KMS-11 (cell line): Measurements from ENCODE around the gene DBI.

Experiments
- H2AFZ ChIP-seq: fragments of 200-600 bp; sonication (generic); 2 replicates; pipeline ENCODE4 v1.6.1; 2016; ENCODE audit warnings: antibody characterized with exemption, mixed run types, low read depth
- H3K27ac ChIP-seq: fragments of 200-600 bp; sonication (generic); 2 replicates; pipeline ENCODE4 v1.6.1; 2016; ENCODE audit warnings: mild to moderate bottlenecking, mixed run types
- H3K27me3 ChIP-seq: fragments of 200-600 bp; sonication (generic); 2 replicates; pipeline ENCODE4 v1.6.1; 2017; ENCODE audit warnings: mild to moderate bottlenecking, low read depth, mixed run types, moderate library complexity; ENCODE audit not compliant: insufficient read depth
- H3K36me3 ChIP-seq: fragments of 200-600 bp; sonication (generic); 2 replicates; pipeline ENCODE4 v1.6.1; 2017; ENCODE audit warnings: mild to moderate bottlenecking, mixed run types; ENCODE audit not compliant: insufficient read depth
- H3K4me1 ChIP-seq: fragments of 200-600 bp; sonication (generic); 2 replicates; pipeline ENCODE4 v1.6.1; 2016; ENCODE audit warnings: mild to moderate bottlenecking, low read depth, mixed run types; ENCODE audit not compliant: poor library complexity, severe bottlenecking
- H3K4me2 ChIP-seq: fragments of 200-600 bp; sonication (generic); 2 replicates; pipeline ENCODE4 v1.7.0; 2016; ENCODE audit warnings: mild to moderate bottlenecking, mixed run types
- H3K4me3 ChIP-seq: fragments of 200-600 bp; sonication (generic); IDR thresholded peaks from 2 replicates; pipeline ENCODE4 v1.6.1; 2017; ENCODE audit warnings: low read depth, low read length, mixed read lengths; ENCODE audit not compliant: insufficient read depth
- H3K79me2 ChIP-seq: fragments of 200-600 bp; sonication (generic); 2 replicates; pipeline ENCODE4 v1.6.1; 2016; ENCODE audit warnings: low read depth, mixed run types; ENCODE audit not compliant: insufficient read depth
- H3K9ac ChIP-seq: fragments of 200-600 bp; sonication (generic); 2 replicates; pipeline ENCODE4 v1.6.1; 2016; ENCODE audit warnings: mild to moderate bottlenecking, mixed run types
- H4K20me1 ChIP-seq: fragments of 200-600 bp; sonication (generic); 2 replicates; pipeline ENCODE4 v1.6.1; 2016; ENCODE audit warnings: mild to moderate bottlenecking, mixed run types; ENCODE audit not compliant: insufficient read depth
- TF ChIP-seq, protein P1 (sequence below): fragments of 200-600 bp; sonication (generic); conservative IDR thresholded peaks from 2 replicates; pipeline ENCODE4 v1.6.1; 2017; ENCODE audit warnings: low read depth, mild to moderate bottlenecking, antibody characterized with exemption, low read length, moderate library complexity, mixed read lengths

DBI gene

GRCh38 chr2:119364798-119365197 lies 2.0 kb upstream of the DBI start:
- Histone ChIP-seq H3K79me2 (peaks cover 24% of the 10 kb centered on the region; the same call in 1 of the 2 replicates), H3K27ac (no peak overlapping the region), H3K9ac (no peak overlapping the region), H3K36me3 (0 out of 2 replicates have a peak, but pooled peaks cover under 1% of the 10 kb centered on the region), H2AFZ (no peak overlapping the region), H4K20me1 (no peaks in the 10 kb centered on the region), H3K4me2 (0 out of 2 replicates have a peak overlapping the region, but pooled peaks have one; percentile 75), H3K27me3 (no peaks in the 10 kb centered on the region), H3K4me1 (peaks cover 15% of the 10 kb centered on the region), H3K4me3 (no peak overlapping the region)
- TF ChIP-seq, protein P1, sequence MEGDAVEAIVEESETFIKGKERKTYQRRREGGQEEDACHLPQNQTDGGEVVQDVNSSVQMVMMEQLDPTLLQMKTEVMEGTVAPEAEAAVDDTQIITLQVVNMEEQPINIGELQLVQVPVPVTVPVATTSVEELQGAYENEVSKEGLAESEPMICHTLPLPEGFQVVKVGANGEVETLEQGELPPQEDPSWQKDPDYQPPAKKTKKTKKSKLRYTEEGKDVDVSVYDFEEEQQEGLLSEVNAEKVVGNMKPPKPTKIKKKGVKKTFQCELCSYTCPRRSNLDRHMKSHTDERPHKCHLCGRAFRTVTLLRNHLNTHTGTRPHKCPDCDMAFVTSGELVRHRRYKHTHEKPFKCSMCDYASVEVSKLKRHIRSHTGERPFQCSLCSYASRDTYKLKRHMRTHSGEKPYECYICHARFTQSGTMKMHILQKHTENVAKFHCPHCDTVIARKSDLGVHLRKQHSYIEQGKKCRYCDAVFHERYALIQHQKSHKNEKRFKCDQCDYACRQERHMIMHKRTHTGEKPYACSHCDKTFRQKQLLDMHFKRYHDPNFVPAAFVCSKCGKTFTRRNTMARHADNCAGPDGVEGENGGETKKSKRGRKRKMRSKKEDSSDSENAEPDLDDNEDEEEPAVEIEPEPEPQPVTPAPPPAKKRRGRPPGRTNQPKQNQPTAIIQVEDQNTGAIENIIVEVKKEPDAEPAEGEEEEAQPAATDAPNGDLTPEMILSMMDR, result no peak

DNA sequence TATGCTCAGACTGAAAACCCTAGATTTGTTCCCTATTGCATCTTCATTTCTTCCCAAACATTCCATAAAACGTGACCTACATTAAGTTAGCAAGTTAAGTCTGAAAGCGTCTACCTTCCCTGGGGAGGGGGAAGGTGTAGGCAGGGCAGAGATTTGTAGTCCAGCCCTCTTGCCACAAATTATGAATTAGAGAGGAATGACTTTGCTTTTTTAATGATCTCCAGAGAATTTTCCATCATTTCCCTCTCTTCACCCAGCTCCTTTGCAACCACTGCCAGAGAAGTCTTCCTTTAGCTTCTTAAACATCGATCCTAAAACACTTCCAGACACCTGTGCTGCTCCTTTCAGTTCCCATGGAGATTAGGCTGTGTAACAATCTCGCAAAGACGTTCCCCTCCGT lies 1.3 kb upstream of the DBI start:
- Histone ChIP-seq H3K27ac (peak overlapping the region; percentile 65; the same call in 1 of the 2 replicates), H3K36me3 (0 out of 2 replicates have a peak, but pooled peaks cover 3% of the 10 kb centered on the region), H4K20me1 (no peaks in the 10 kb centered on the region), H2AFZ (no peak overlapping the region), H3K27me3 (no peaks in the 10 kb centered on the region), H3K4me3 (no peak overlapping the region), H3K4me2 (peak overlapping the region; percentile 75), H3K9ac (no peak overlapping the region), H3K4me1 (peaks cover 15% of the 10 kb centered on the region), H3K79me2 (peaks cover 24% of the 10 kb centered on the region; the same call in 1 of the 2 replicates)
- TF ChIP-seq, protein P1, result no peak

- H3K4me1 ChIP-seq, result peaks cover 15% of the 10 kb centered on the region
- peak overlapping the region; percentile 54; the same call in 1 of the 2 replicates for H2AFZ ChIP-seq
- H3K27ac ChIP-seq, result peak overlapping the region; percentile 65
- H3K79me2 ChIP-seq, result peaks cover 24% of the 10 kb centered on the region; the same call in 1 of the 2 replicates
- H3K4me3 ChIP-seq, result peak overlapping the region; percentile 63
- H3K36me3 ChIP-seq, result 0 out of 2 replicates have a peak, but pooled peaks cover 3% of the 10 kb centered on the region
- TF ChIP-seq, protein P1, result no peak
- H3K27me3 ChIP-seq, result no peaks in the 10 kb centered on the region
- H3K4me2 ChIP-seq, result peak overlapping the region; percentile 75
- H3K9ac ChIP-seq, result peak overlapping the region; percentile 72; the same call in 1 of the 2 replicates
- no peaks in the 10 kb centered on the region for H4K20me1 ChIP-seq
Measured at GRCh38 chr2:119366161-119366648, 572 bp upstream of the DBI start.

DNA sequence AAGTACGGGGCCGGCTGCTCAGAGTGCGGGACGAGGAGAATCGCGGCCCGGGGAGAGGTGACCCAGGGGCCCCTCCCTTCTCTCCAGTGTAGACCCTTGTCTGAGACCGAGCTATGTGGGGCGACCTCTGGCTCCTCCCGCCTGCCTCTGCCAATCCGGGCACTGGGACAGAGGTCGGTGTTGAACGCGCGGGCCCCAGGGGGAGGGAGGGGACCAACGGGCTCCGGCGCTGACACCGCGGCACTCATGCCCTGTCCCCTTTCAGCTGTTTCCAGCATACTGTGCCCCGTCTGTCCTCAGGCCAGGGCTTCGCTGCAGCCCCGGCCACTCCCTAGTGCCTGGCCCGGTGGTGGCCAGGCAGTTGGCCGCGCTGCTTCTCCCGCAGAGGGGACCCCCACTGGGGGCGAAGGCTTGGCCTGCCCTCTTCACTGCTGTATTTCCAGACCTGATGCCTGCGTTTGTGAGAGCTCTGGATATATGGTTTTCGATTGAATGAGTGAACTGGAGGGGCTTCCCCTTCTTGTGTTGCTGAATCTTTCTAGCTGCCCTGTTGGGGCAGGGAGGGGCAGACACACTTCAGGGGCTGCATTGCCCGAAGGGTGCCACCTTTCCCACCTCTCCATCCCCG lies 809 bp downstream of the DBI start:
- no peaks in the 10 kb centered on the region for H3K27me3 ChIP-seq
- 0 out of 2 replicates have a peak, but pooled peaks cover 3% of the 10 kb centered on the region for H3K36me3 ChIP-seq
- H2AFZ ChIP-seq, result peak overlapping the region; percentile 64
- peak overlapping the region; percentile 62 for H3K9ac ChIP-seq
- peak overlapping the region; percentile 72; the same call in 1 of the 2 replicates for H3K4me2 ChIP-seq
- no peak overlapping the region for H3K4me3 ChIP-seq
- H3K79me2 ChIP-seq, result peaks cover 24% of the 10 kb centered on the region; the same call in 1 of the 2 replicates
- TF ChIP-seq, protein P1, result no peak
- H4K20me1 ChIP-seq, result no peaks in the 10 kb centered on the region
- H3K4me1 ChIP-seq, result peaks cover 15% of the 10 kb centered on the region
- H3K27ac ChIP-seq, result peak overlapping the region; percentile 42
